GM19238 (cell line): Measurements from ENCODE around the gene FAT1.

Experiments used
- DNase-seq: peaks from one replicate; pipeline ENCODE4 v3.0.0; 2011; ENCODE audit warnings: low spot score; ENCODE audit not compliant: insufficient read length

Gene FAT1

GRCh38 chr4:186622788-186623464 lies 100.7 kb downstream of the FAT1 start:
- DNase-seq = no peak

GRCh38 chr4:186621959-186622553 lies 101.6 kb downstream of the FAT1 start:
- no peak for DNase-seq

- no peak for DNase-seq
These were observed 104.6 kb downstream of the FAT1 start for GRCh38 chr4:186619088-186619487.

GRCh38 chr4:186617921-186618320 lies 105.7 kb downstream of the FAT1 start:
- DNase-seq = no peak

GRCh38 chr4:186607490-186607889 lies 116.2 kb downstream of the FAT1 start:
- no peak for DNase-seq

GRCh38 chr4:186606591-186606992 lies 117.1 kb downstream of the FAT1 start:
- DNase-seq = no peak

GRCh38 chr4:186605261-186605865 lies 118.3 kb downstream of the FAT1 start:
- no peak for DNase-seq

GRCh38 chr4:186604124-186604807 lies 119.4 kb downstream of the FAT1 start:
- DNase-seq = no peak

- DNase-seq = no peak
These were observed 120.7 kb downstream of the FAT1 start for GRCh38 chr4:186602978-186603377.

GRCh38 chr4:186599483-186599882 lies 124.2 kb downstream of the FAT1 start:
- no peak for DNase-seq

- no peak for DNase-seq
These were observed 125.0 kb downstream of the FAT1 start for GRCh38 chr4:186598686-186599085.

GRCh38 chr4:186596850-186597390 lies 126.7 kb downstream of the FAT1 start:
- no peak for DNase-seq

GRCh38 chr4:186596346-186596745 lies 127.3 kb downstream of the FAT1 start:
- DNase-seq = no peak

- no peak for DNase-seq
These were observed 130.1 kb downstream of the FAT1 start for GRCh38 chr4:186593587-186593973.

- no peak for DNase-seq
These were observed 130.6 kb downstream of the FAT1 start for GRCh38 chr4:186592966-186593586.

GRCh38 chr4:186592445-186592844 lies 131.2 kb downstream of the FAT1 start:
- no peak for DNase-seq

- DNase-seq = no peak
These were observed 132.0 kb downstream of the FAT1 start for GRCh38 chr4:186591651-186592050.

GRCh38 chr4:186588503-186588902 lies 135.2 kb downstream of the FAT1 start:
- no peak for DNase-seq

- DNase-seq = peak; percentile 6
These were observed 136.1 kb downstream of the FAT1 start for GRCh38 chr4:186587416-186588018.

GRCh38 chr4:186586205-186586604 lies 137.5 kb downstream of the FAT1 start:
- no peak for DNase-seq

GRCh38 chr4:186584912-186585311 lies 138.7 kb downstream of the FAT1 start:
- no peak for DNase-seq
